WTC11 (cell line): ENCODE results near the gene LRRC49. TPM values are rescaled to one million over a fixed set of nuclear protein-coding genes. Genes with fewer than 3 reads are reported as not detected.

ENCODE experiments used
- ATAC-seq: fragments of 200-7000 bp; cut with Tn5 transposase; 2 replicates; pipeline ENCODE4 v1.10.0; 2021; ENCODE audit warnings: mild to moderate bottlenecking, moderate library complexity
- CTCF ChIA-PET: fragments of 300-600 bp; sonication (Branson Sonifier 250); formaldehyde crosslinking; loops from one replicate; lab custom pipeline; 2021; ENCODE audit warnings: antibody characterized with exemption; lab: Charles Lee
- POLR2A ChIA-PET: fragments of 350-600 bp; sonication (Branson Sonifier 250); formaldehyde crosslinking; loops from one replicate; lab custom pipeline; 2021; ENCODE audit warnings: antibody characterized with exemption; lab: Charles Lee
- DNase-seq: peaks from one replicate; pipeline ENCODE4 v3.0.0; 2021; ENCODE audit warnings: low spot score
- H3K27ac Mint-ChIP-seq: 2 replicates; pipeline ENCODE4 v1.8.0; 2021; ENCODE audit warnings: mixed read lengths
- H3K27me3 Mint-ChIP-seq: 2 replicates; pipeline ENCODE4 v1.8.0; 2021; ENCODE audit warnings: low read depth, mild to moderate bottlenecking, moderate library complexity, mixed read lengths
- H3K36me3 Mint-ChIP-seq: 2 replicates; pipeline ENCODE4 v1.8.0; 2021; ENCODE audit warnings: mixed read lengths
- H3K4me1 Mint-ChIP-seq: 2 replicates; pipeline ENCODE4 v1.8.0; 2022; ENCODE audit warnings: mixed read lengths
- H3K4me3 Mint-ChIP-seq: 2 replicates; pipeline ENCODE4 v1.8.0; 2021; ENCODE audit warnings: mild to moderate bottlenecking, moderate library complexity, mixed read lengths
- H3K9me3 Mint-ChIP-seq: 2 replicates; pipeline ENCODE4 v1.8.0; 2021; ENCODE audit warnings: mixed read lengths
- AR ChIP-seq: fragments of 250-450 bp; sonication (Bioruptor Pico); IDR thresholded peaks from 2 replicates; pipeline ENCODE4 v1.9.0; 2021; ENCODE audit warnings: mild to moderate bottlenecking
- E2F1 ChIP-seq: sonication (generic); formaldehyde crosslinking; IDR thresholded peaks from 2 replicates; pipeline ENCODE4 v1.8.0; 2022; ENCODE audit warnings: mild to moderate bottlenecking, missing genetic modification reagents
- E2F5 ChIP-seq: sonication (generic); formaldehyde crosslinking; IDR thresholded peaks from 2 replicates; pipeline ENCODE4 v1.8.1; 2022; ENCODE audit warnings: mild to moderate bottlenecking, moderate library complexity, missing genetic modification reagents
- FOXJ3 ChIP-seq: sonication (generic); formaldehyde crosslinking; IDR thresholded peaks from 2 replicates; pipeline ENCODE4 v1.9.0; 2021; ENCODE audit warnings: missing genetic modification reagents, mild to moderate bottlenecking, borderline replicate concordance
- FOXK1 ChIP-seq: sonication (generic); formaldehyde crosslinking; IDR thresholded peaks from 2 replicates; pipeline ENCODE4 v1.8.0; 2022; ENCODE audit warnings: mild to moderate bottlenecking, moderate library complexity, missing genetic modification reagents
- HMGXB4 ChIP-seq: sonication (generic); formaldehyde crosslinking; IDR thresholded peaks from 2 replicates; pipeline ENCODE4 v1.8.1; 2023; ENCODE audit warnings: mild to moderate bottlenecking, moderate library complexity, missing genetic modification reagents
- MYBL2 ChIP-seq: sonication (generic); formaldehyde crosslinking; IDR thresholded peaks from 2 replicates; pipeline ENCODE4 v1.8.1; 2023; ENCODE audit warnings: mild to moderate bottlenecking, moderate library complexity, missing genetic modification reagents
- NFE2L1 ChIP-seq: sonication (generic); formaldehyde crosslinking; IDR thresholded peaks from 2 replicates; pipeline ENCODE4 v1.8.1; 2023; ENCODE audit warnings: missing genetic modification reagents
- NR1H2 ChIP-seq: sonication (generic); formaldehyde crosslinking; IDR thresholded peaks from 2 replicates; pipeline ENCODE4 v1.9.0; 2021; ENCODE audit warnings: mild to moderate bottlenecking, moderate library complexity, missing genetic modification reagents
- NR2C2 ChIP-seq: sonication (generic); formaldehyde crosslinking; IDR thresholded peaks from 2 replicates; pipeline ENCODE4 v1.8.0; 2022; ENCODE audit warnings: mild to moderate bottlenecking, missing genetic modification reagents
- NR3C1 ChIP-seq: sonication (generic); formaldehyde crosslinking; conservative IDR thresholded peaks from 2 replicates; pipeline ENCODE4 v1.8.1; 2023; ENCODE audit warnings: low read depth, mild to moderate bottlenecking, missing genetic modification reagents
- SMAD3 ChIP-seq: sonication (generic); formaldehyde crosslinking; IDR thresholded peaks from 2 replicates; pipeline ENCODE4 v1.8.0; 2022; ENCODE audit warnings: missing genetic modification reagents, mild to moderate bottlenecking, borderline replicate concordance
- TCF7 ChIP-seq: sonication (generic); formaldehyde crosslinking; IDR thresholded peaks from 2 replicates; pipeline ENCODE4 v1.8.0; 2022; ENCODE audit warnings: mild to moderate bottlenecking, low read depth, missing genetic modification reagents, moderate library complexity
- ZNF423 ChIP-seq: fragments of 250-450 bp; sonication (Bioruptor Pico); IDR thresholded peaks from 2 replicates; pipeline ENCODE4 v2.1.2; 2022; ENCODE audit warnings: mild to moderate bottlenecking, moderate library complexity
- ZNF512 ChIP-seq: sonication (generic); formaldehyde crosslinking; IDR thresholded peaks from 2 replicates; pipeline ENCODE4 v1.8.1; 2022; ENCODE audit warnings: missing genetic modification reagents, borderline replicate concordance
- total RNA-seq: library from RNA; stranded (reverse); gene quantifications from 3 replicates; pipeline ENCODE4 v1.2.3, GENCODE V29; 2021

Gene LRRC49
- total RNA-seq, 1 experiment from 2014 or later = 6.9 TPM

- Mint-ChIP-seq H3K27me3 (peaks cover 61% of the 10 kb centered on the region), H3K4me3 (no peak overlapping the region), H3K36me3 (no peaks in the 10 kb centered on the region), H3K27ac (no peak overlapping the region), H3K4me1 (no peaks in the 10 kb centered on the region), H3K9me3 (peaks cover 6% of the 10 kb centered on the region)
- ChIA-PET POLR2A (no interaction called here), CTCF (interaction anchor here (0.8 to 1.4 kb wide), 2 partner anchors 10 to 21 kb away, joined by 3 read pairs; no protein-coding TSS in a partner anchor)
- TF ChIP-seq HMGXB4 = no peak
- no peak for TF ChIP-seq FOXJ3 (CRISPR knock-in tag)
- no peak for TF ChIP-seq SMAD3 (CRISPR knock-in tag)
- TF ChIP-seq ZNF423 (CRISPR knock-in tag) = no peak
- TF ChIP-seq E2F5 (CRISPR knock-in tag) = no peak
- no peak for TF ChIP-seq NR3C1 (CRISPR knock-in tag)
- TF ChIP-seq NR2C2 (CRISPR knock-in tag) = no peak
- no peak for TF ChIP-seq E2F1
- TF ChIP-seq ZNF512 (CRISPR knock-in tag) = no peak
- no peak for TF ChIP-seq MYBL2 (CRISPR knock-in tag)
- DNase-seq (no peak), ATAC-seq (no peak)
These were observed 200.7 kb downstream of the LRRC49 start for GRCh38 chr15:71093054-71094024.

GRCh38 chr15:71094137-71094536 lies 201.5 kb downstream of the LRRC49 start:
- ATAC-seq = no peak
- POLR2A ChIA-PET = no interaction called here

More at GRCh38 chr15:71094137-71094536, 201.5 kb downstream of the LRRC49 start:
- Mint-ChIP-seq H3K4me3 (no peak overlapping the region), H3K27me3 (peaks cover 53% of the 10 kb centered on the region), H3K36me3 (no peaks in the 10 kb centered on the region), H3K27ac (no peak overlapping the region), H3K9me3 (no peaks in the 10 kb centered on the region)
- CTCF ChIA-PET = no interaction called here
- DNase-seq = no peak
- TF ChIP-seq NFE2L1 (CRISPR knock-in tag) (no peak), FOXK1 (CRISPR knock-in tag) (no peak), AR (CRISPR knock-in tag) (no peak), NR1H2 (CRISPR knock-in tag) (no peak), TCF7 (CRISPR knock-in tag) (no peak)
- TF ChIP-seq, all 79 proteins: peak for 0
- H3K4me1 Mint-ChIP-seq = no peaks in the 10 kb centered on the region
